NOMO-1 (cell line): ENCODE results near the gene MDGA2.
"Not testable (repeated sequence)": the region's sequence is repeated elsewhere in the genome, so short reads cannot be mapped to it uniquely, and the experiment has no call there.

Experiments
- DNase-seq, 2 experiments: peaks; one replicate each; lab custom pipeline; 2025; ENCODE audit not compliant: unreplicated experiment in 2 of 2; lab: John Stamatoyannopoulos, UW

Gene MDGA2

DNA sequence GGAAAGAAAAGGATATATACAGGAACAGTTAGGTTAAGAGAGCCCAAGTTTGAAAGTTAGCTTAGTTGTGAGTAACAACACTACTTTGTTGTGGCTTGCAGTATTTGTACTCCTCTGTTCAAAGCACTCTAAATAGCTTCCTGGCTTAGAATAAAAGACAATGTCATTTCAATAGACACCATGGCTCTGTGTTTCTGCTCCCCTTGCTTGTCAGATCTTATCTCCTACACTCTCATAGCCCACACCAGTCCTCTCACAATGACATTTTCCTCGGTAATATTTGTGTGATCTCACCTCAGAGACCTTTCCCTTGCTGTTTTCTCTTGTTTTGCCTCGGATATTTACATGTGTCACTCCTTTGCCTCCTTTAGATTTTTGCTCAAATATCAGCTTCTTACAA lies 418.4 kb downstream of the MDGA2 start:
- DNase-seq, result no peak

DNA sequence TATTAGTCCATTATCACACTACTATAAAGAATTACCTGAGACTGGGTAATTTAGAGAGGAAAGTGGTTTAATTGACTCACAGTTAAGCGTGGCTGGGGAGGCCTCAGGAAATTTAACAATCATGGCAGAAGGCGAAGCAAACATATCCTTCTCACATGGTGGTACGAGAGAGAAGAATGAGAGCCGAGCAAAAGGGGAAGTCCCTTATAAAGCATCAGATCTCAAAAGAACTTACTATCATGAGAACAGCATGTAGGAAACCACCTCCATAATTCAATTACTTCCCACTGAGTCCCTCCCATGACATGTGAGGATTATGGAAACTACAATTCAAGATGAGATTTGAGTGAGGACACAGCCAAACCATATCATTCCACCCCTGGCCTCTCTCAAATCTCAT lies 422.6 kb downstream of the MDGA2 start:
- DNase-seq, result peak in 1 of 2 experiments; percentile 35

DNA sequence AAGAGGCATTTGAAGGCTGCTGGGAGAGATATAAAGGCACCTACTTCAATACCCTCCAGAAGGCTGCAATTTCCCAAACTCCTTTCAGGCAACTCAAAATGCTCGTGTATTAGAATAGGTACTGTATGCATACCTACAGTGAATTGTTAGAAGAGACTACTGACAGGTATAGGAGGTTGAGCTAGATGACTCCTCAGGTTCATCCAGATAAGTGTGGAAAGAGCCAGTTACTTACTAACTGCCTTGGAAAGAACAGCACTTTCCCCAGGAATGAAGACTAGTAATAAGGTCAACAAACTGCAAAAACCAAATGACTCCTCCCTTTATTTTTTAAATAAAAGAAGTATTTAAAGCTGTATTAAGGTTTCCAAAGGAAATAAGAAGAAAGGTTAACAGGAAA lies 429.0 kb downstream of the MDGA2 start:
- DNase-seq, result no peak

DNA sequence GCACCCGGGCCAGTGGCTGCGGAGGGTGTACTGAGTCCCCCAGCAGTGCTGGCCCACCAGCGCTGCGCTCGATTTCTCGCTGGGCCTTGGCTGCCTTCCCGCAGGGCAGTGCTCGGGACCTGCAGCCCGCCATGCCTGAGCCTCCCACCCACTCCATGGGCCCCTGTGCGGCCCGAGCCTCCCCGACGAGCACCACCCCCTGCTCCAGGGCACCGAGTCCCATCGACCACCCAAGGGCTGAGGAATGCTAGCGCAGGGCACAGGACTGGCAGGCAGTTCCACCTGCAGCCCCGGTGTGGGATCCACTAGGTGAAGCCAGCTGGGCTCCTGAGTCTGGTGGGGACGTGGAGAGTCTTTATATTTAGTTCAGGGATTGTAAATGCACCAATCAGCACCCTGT lies 432.8 kb downstream of the MDGA2 start:
- not testable (repeated sequence) for DNase-seq

DNA sequence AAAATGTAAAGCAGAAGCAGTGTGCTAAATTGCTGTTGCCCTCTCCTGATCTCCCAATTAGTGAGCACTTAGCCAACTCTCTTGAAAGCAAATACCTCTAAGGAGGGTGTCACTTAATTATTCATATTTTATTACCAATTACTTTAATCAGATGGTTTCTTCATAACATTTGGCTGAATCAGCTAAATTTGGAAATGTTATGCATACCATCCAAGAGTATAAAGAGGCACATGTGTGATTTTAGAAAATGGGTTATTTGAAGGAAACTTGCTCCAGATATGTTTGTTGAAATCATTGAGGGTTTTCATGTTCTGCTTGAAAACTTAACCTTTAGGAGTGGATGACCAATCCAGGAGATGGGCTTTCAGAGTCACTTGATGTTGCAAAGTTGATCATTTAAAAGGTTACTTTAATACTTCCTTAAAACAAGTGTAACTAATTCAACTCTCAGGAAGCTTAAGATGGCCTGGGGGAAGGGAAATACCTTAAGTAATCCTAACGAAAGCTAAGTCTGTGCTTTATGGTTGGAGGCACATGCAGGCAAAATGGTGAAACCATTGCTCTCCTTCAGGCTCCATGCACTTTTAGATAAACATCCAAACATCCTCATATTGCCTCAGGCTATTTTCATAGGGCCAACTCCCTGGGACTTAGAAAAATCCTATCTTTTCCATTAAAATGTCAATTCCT lies 434.5 kb downstream of the MDGA2 start:
- peak; percentile 17 to 41 for DNase-seq

DNA sequence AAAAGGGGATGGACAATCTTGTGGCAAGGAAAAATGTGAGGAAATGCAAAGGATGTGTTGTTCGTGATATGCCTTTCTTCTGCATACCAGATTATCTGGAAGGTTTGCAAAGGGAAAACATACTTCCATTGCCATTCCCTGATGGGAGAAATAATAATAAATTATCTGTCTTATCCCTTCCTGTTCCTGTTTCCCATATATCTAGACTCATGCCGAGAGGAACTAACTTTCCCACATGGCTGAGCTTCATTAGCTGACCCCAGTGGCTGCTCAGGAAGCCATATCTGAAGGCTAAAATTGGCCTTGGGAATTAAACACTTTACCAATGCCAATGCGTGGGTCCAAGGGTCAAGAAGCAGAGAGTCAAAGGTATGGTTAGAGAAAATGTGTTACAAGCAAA lies 439.8 kb downstream of the MDGA2 start:
- no peak for DNase-seq

DNA sequence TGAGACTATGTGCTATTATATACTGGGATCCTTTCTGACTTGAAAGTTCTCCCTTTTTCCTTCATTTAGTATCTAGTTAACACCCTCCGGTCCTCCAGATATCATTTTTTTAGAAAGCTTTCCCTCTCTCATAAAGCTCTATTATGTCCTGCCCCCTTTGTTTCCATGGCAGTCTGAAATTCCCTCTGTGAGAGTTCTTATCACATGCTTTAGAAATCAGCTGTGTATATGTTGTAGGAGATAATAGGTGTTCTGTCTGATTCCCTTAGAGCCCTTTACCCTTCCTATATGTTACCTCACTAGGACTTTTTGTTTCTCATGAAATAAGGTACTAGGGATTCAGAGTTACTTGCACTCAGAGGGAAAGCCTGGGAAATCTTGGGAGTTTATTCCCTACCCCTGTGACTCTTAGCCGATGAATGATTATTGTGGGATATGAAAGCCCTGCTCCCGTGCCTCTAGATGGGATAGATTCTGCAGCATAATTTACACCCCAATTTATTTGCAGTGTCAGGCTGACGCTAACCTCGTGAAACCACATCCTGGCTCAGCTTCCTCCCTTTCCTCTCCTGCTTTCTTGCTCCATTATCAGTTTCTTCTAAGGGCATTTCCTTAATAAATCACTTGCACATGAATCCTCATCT lies 448.4 kb downstream of the MDGA2 start:
- peak; percentile 29 to 65 for DNase-seq

DNA sequence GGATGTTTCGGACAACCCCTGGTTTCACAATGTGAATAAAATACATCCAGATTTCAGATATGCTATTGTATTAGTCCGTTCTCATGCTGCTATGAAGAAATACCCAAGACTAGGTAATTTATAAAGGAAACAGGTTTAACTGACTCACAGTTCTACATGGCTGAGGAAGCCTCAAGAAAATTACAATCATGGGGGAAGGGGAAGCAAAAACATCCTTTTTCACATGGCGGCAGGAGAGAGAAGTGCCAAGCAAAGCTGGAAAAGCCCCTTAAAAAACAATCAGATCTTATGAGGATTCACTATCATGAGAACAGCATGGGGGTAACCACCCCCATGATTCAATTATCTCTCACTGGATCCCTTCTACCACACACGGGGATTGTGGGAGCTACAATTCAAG lies 451.7 kb downstream of the MDGA2 start:
- DNase-seq, result peak in 1 of 2 experiments; percentile 26

DNA sequence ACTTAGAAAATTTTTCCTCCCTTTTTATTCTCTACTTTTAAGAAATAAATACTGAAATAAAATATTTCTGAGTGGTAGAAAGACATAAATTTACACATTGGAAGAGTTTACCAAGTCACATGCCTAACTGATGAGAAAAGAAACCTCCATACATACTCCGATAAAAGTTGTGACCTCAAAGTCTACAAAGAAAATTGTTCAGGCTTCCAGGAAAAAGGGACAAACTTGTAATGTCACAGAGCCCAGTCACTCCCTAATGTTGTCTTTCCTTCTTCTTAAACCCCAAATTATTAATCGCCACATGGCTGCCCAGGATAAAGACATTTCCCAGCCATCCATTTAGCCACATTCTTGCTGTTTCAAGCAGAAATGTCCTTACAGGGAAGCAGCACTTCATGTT lies 455.3 kb downstream of the MDGA2 start:
- no peak for DNase-seq

DNA sequence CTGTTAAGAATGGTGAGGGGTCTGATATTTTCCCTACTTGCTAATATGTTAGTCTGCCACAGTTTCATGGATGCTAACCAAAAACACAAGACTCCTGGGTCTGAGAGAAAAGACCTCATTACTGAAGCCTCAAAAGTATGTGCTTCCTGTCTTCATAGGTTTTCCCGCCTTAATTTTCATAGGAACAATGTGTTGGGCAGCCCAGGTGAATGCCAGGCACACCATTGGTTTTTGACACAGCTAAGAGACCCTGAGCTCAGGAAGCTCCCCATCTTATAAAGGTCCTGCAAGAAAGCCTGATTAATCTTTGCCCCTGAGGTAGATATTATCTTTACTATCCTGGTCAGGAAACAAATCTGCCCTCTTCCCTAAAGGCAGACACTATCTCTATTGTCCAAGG lies 464.1 kb downstream of the MDGA2 start:
- DNase-seq, result no peak

DNA sequence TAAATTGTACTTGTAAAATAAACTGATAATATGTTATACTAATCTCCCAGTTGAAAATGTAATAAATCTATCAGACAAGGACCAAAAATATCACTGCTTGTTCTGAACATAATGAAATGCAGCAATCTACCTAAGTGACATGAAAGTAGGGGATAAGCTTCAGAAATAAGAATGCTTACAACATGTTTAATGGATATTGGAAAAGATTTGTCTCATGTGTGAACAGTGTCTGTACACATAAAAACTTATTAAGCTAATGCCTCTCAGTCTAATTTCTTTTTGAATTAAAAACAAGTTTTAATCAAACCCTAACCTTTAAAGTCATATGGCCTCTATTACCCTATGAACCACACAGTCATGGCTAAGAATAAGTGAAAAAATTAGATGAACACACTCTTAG lies 465.3 kb downstream of the MDGA2 start:
- DNase-seq, result no peak

DNA sequence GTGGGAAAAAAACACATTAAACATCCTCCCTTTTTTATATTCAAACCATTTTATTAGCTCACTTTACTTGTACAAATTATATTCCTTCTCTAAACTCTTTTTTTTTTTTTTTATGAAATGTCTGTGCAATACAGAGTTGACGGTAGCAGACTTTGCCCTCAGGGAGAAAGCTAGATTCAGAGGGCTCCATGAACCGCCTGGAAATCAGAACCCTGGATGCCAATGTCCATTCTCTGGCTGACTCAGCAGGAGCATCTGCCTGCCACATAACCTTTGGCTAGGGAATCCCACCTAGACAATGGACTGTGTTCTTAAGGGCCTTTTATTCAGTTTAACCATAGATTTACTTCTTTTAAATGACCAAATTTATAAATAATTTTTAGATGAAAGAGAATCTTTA lies 467.0 kb downstream of the MDGA2 start:
- DNase-seq, result no peak

DNA sequence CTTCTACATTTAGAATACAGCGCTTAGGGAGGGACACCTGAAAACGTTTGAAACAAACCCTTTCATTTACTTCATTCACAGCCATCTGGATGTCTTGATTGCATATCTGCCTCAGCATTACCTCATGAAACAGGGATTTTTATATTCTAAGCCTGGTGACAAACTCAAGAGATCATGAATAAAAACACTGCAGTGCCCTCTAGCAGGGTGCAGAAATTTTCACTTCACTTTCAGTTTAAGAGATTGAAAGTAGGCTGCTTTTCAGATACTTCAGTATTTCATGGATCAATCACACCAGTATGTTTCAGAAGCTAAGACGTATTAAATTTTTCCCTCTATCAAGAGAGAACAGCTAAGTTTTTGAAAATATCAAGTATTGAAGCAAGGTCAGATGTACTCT lies 467.8 kb downstream of the MDGA2 start:
- DNase-seq, result no peak

DNA sequence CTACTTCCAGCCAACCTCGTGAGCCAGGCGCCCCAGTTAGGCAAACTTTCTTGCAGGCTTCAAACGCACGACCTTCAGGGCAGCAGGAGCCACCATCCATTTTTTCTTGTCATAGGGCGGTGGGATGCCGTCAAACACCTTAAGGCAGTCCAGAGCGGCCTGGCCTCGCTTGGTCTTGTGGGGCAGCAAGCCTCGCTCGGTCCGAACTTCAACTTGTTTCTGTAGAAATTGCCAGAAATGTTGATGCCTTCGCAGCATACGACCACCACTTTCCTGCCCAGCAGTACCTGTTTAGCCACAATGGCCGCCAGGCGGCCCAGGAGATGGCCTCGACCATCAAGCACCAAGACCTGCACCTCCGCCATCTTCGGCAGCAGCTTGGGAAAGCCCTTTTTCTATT lies 474.7 kb downstream of the MDGA2 start:
- DNase-seq, result no peak

DNA sequence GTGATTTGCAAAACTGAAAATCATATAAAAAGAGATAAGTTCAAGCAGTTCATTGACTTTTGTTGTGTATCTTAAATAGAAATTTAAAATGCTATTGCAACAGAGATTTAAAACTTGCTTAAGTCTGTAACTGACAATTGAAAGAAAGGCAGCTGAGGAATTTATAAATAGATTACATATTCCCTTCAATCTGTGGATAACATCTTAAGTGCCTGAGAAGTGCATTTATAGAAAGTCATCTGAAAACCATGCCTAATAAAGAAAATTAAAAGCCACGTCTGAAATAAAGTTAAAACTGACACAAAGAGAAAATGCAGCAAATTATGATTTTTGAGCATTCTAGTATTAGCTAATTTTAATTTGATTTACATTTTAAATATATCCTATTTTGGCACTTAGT lies 479.8 kb downstream of the MDGA2 start:
- DNase-seq, result no peak

DNA sequence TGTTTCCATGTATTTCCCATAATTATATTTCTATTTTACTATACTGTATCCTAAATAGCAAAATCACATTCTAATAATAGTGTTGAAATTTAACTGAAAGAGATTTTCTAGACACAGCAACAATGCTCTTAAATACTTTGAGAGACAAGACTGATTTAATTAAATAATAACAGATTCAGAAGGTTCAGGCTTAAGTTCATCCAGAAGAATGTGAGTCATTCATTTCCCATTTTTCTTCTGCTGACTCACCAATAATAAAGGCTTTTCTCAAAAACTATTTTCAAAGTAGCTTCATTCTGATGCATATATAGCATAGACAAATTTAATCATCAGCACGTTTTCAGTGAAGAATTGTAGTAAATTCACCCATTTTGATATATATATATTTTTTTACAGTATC lies 481.4 kb downstream of the MDGA2 start:
- no peak for DNase-seq

DNA sequence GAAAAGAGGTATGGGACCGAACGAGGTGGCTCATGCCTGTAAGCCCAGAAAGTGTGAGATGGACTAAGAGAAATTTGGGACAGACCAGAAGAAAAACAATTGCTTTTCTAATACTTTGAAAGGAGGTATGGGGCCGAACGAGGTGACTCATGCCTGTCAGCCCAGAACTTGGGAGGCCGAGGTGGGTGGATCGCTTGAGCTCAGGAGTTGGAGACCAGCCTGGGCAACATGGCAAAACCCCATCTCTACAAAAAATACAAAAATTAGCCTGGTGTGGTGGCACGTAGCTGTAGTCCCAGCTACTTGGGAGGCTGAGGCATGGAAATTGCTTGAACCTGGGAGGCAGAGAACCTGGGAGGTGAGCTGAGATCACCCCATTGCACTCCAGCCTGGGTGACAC lies 483.2 kb downstream of the MDGA2 start:
- DNase-seq, result not testable (repeated sequence)

DNA sequence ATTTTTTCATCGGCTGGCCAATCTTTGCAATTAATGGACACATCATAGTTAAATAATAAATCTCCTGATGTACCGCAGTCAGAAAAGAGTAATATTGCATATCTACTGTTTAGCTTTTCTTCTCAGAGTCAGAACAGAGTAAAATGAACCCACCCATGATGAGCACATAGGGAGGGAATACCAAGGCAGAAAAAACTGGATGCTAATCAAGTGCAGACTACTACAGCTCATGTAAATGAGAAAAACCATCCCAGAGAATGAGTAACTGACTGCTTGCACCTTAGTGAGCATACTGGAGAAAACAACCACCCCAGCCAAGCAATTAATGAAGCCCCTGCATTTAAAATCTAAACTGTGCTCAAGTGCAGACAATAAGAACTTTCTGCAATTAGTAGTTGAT lies 483.7 kb downstream of the MDGA2 start:
- no peak for DNase-seq

DNA sequence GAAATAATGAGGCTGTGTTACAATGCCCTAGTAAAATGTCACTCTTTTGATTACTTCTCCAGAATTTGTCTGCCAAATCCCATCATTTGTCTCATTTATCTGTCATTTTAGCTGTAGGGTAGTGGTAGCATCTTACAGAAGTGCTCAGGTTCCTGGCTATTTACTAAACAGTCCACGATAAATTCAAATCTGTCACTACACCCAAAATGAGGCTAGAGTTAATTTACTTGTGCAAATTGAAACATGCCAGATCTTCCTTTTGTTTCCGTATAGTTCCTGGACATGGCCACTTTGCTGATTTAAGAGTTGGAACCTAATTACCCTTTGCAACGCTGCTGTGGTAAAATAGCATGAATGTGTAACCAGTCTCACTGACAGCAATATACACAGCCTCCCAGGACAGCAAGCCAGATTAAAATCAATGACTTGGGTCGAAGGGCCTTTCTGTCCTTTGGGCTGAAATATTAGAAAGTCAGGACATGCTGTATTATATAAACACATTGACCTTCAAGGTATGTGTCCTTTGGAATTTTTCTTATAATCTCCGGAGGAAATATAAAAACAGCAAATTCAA lies 485.4 kb downstream of the MDGA2 start:
- no peak for DNase-seq

DNA sequence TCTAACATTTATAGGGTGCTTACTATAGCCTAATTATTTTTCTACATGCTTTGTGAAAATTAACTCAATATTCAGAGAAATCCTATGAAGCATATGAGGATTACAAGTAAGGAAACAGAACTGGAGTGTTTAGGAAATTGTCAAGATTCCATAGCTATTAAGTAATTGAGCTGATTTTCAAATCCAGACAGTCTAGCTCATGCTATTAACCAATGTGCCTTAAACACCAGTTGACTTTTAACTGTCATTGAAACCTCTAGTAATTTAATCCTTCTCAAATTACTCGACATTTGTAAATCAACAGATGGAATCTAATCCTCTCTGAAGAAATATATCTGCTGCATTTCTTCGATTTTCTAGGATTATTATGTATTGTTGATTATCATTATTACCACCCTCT lies 488.9 kb downstream of the MDGA2 start:
- DNase-seq, result no peak

DNA sequence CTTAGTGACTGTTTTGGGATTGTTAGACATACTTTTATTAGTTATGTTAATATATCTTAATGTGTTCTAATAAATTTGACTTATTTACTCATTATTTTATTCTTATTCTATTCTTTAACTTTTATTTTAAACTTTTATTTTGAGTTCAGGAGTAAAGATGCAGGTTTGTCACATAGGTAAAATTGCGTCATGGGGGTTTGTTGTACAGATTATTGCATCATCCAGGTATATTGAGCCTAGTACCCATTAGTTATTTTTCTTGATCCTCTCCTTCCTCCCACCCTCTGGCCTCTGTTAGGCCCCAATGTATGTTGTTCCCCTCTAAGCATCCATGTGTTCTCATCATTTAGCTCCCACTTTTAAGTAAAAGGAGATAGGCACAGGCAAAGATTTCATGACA lies 495.5 kb downstream of the MDGA2 start:
- no peak for DNase-seq

DNA sequence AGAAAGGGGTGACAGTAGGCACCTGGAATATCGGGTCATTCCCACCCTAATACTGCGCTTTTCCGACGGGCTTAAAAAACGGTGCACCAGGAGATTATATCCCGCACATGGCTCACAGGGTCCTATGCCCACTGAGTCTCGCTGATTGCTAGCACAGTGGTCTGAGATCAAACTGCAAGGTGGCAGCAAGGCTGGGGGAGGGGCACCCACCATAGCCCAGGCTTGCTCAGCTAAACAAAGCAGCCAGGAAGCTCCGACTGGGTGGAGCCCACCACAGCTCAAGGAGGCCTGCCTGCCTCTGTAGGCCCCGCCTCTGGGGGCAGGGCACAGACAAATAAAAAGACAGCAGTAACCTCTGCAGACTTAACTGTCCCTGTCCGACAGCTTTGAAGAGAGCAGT lies 503.5 kb downstream of the MDGA2 start:
- DNase-seq, result not testable (repeated sequence)
